ENCODE measurements around the gene EFCAB8.
"Not testable (repeated sequence)": the region's sequence is repeated elsewhere in the genome, so short reads cannot be mapped to it uniquely, and the experiment has no call there.

Gene EFCAB8

GRCh38 chr20:32888636-32889035, 29.9 kb downstream of the EFCAB8 start:
- no peak for DNase-seq

GRCh38 chr20:32889281-32889680, 30.6 kb downstream of the EFCAB8 start:
- DNase-seq: no peak

GRCh38 chr20:32891491-32891890, 32.8 kb downstream of the EFCAB8 start:
- no peak for DNase-seq

DNA sequence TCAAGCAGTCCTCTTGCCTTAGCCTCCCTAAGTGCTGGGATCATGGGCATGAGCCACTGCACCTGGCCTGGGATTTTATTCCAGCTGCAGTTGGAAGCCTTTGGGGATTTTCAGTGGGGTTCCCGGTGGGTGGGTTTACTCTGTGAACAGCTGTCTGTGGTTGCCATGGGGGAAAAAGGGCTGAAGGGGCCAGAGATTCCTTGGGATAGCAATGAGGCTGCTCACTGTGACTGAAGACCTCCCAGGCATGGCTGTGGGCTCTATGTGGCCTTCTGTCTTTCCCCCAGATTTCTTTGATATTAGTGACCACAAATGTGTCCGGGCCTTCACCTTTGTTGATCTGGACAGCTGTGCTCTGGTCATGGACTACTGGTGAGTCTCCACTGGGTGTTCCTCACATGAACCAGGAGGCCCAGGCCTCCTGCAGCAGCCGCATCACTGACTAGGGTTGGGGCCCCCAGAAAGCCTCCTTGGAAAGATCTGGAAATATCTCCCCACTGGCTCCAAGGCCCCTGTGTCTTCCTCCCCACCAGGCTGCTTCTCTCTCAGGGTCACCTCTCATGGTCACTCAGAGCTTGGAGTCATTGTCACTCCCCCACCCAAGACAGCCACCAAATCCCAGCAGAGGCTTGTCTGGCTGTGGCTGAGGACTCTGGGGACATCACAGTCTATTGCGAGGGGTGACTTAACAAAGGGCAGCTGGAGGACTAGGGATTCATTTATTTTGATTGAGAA, 33.4 kb downstream of the EFCAB8 start:
- no peak for DNase-seq

DNA sequence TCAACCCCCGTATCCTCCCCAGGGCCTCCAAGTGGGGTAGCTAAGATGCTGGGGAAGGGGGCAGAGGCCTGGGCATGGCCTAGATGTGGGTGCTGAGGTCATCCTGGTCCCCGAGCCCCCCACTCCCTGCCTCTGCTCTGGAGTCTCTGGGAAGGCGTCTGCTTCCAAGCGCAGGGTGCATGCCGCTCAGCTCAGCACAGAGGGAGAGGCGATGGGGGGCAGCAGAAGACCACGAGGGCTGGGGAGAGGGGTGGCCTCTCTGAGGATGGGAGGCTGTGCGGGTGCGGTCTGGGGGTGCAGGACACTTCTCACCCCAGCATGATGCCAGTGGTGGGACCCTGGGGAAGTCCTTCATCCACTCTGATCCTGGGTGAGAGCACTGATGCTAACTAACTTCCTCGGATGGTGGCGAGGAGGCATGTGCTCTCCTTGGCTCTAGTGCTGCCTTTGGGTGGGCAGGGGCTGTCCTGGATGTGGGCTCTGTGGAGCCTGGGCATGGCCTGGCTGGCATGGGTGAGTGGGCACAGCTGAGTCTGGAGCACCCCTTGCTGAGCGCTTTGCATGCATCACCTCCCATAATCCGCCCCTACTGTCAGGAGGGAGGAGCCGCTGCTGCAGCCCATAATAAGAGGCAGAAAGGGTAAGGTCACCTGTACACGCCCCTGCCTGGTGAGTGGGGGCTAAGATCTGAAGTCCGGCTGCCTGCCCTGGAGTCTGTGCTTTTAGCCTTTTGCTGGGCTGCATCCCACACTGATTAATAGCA, 34.7 kb downstream of the EFCAB8 start:
- DNase-seq: no peak

GRCh38 chr20:32894026-32894483, 35.3 kb downstream of the EFCAB8 start:
- no peak for DNase-seq

- no peak for DNase-seq
These were observed 36.1 kb downstream of the EFCAB8 start for GRCh38 chr20:32894711-32895355.

- DNase-seq: no peak
These were observed 38.0 kb downstream of the EFCAB8 start for GRCh38 chr20:32896521-32897280.

- no peak for DNase-seq
These were observed 40.0 kb downstream of the EFCAB8 start for GRCh38 chr20:32898729-32899128.

GRCh38 chr20:32902456-32903420, 44.0 kb downstream of the EFCAB8 start:
- peak; percentile 64 for DNase-seq

- DNase-seq: no peak
These were observed 45.0 kb downstream of the EFCAB8 start for GRCh38 chr20:32903666-32904175.

DNA sequence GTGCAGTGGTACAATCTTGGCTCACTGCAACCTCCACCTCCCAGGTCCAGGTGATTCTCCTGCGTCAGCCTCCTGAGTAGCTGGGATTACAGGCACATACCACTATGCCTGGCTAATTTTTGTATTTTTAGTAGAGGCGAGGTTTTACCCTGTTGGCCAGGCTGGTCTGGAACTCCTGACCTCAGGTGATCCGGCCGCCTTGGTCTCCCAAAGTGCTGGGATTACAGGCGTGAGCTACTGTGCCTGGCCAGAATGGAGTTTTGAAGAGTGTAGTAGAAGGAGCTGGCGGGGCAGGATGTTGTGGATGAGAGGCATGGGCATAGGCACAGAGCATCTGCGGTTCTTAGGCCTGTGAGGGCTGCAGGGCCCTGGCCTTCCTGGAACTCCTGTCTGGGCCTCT, 46.0 kb downstream of the EFCAB8 start:
- DNase-seq: not testable (repeated sequence)

GRCh38 chr20:32906200-32906599, 47.5 kb downstream of the EFCAB8 start:
- no peak for DNase-seq

GRCh38 chr20:32906871-32907495, 48.3 kb downstream of the EFCAB8 start:
- DNase-seq: no peak

DNA sequence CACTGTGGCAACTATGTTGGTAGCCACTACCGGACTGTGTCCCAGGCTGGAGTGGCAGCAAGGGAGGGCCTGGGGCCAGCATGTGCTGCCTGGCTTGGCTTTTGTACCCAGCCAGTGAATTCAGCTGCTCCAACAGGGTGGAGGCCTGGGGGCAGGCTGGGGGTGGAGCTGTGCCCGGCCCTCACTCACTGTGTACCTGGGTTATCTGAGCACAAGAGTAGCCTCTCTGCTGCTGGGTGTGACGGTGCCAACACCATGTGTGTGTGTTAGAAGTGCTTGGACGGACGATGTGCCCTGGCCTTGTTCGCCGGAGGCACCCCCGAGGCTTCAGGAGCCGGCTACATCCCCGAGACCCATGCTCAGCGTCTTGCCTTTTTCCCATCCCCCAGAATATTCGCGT, 49.2 kb downstream of the EFCAB8 start:
- no peak for DNase-seq

- no peak for DNase-seq
These were observed 49.9 kb downstream of the EFCAB8 start for GRCh38 chr20:32908334-32909292.

DNA sequence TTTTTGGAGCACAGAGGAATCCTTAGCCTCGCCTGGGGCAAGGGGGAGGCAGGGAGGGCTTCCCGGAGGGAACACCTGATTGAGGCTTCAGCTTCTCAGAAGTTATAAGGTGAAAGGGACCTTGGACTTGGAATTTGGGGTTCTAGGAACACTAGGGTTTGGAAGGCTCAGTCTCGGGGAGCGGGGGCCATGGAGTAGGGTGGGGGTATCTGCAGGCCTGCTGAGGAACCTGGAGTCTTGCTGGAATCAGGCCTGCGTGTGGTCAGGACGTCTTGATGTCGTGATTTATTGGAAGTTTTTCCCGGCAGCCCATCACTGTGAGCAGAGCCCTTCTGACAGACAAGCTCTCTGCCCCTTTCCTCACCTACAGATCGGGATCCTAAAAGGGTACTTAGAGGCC, 50.7 kb downstream of the EFCAB8 start:
- no peak for DNase-seq

GRCh38 chr20:32909896-32910571, 51.3 kb downstream of the EFCAB8 start:
- no peak for DNase-seq

DNA sequence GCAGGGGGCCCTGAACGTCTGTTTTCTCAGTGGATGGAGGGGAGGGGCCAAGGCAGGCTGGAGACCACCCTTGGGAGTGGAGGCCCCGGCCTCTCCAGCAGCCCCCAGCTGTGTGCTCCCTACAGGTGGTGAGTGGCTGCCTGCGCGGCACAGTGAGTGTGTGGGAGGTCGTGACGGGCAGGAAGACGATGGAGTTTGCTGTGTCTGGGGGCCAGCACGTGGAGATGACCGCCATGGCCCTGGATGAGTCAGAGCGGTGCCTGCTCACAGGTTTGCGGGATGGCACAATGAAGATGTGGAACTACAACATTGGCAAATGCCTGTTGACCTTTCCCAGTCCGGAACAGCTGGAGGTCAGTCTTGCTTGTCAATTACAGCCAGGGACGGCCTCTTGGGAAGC, 52.6 kb downstream of the EFCAB8 start:
- no peak for DNase-seq

Data from activated gamma-delta T cell treated with Interleukin-2 at 50 U/mL for 16 hours (primary cell).